MM.1S (cell line): ENCODE results near the gene DENND4B.
A peak's percentile ranks its signal among the peaks of the same experiment; 100 is the strongest.

Experiments
- DNase-seq: peaks from one replicate; pipeline ENCODE4 v3.0.0-alpha.2; 2015
- H2AFZ ChIP-seq: fragments of 300-600 bp; sonication (generic); 2 replicates; pipeline ENCODE4 v1.6.0; 2016; ENCODE audit warnings: antibody characterized with exemption, low read length
- H3F3A ChIP-seq: fragments of 300-600 bp; sonication (generic); 2 replicates; pipeline ENCODE4 v1.6.1; 2016; ENCODE audit warnings: mild to moderate bottlenecking, antibody characterized with exemption, low read length, moderate library complexity, mixed read lengths; ENCODE audit not compliant: insufficient read depth
- H3K27ac ChIP-seq: fragments of 300-600 bp; sonication (generic); 2 replicates; pipeline ENCODE4 v1.5.1; 2016; ENCODE audit warnings: mild to moderate bottlenecking, low read length
- H3K27me3 ChIP-seq: fragments of 300-600 bp; sonication (generic); replicated peaks from 2 replicates; pipeline ENCODE4 v1.6.0; 2016; ENCODE audit warnings: low read length; ENCODE audit not compliant: insufficient read depth
- H3K36me3 ChIP-seq: fragments of 300-600 bp; sonication (generic); replicated peaks from 2 replicates; pipeline ENCODE4 v1.6.1; 2016; ENCODE audit warnings: mild to moderate bottlenecking, low read length, mixed read lengths; ENCODE audit not compliant: insufficient read depth
- H3K4me1 ChIP-seq: fragments of 300-600 bp; sonication (generic); 2 replicates; pipeline ENCODE4 v1.6.1; 2016; ENCODE audit warnings: low read length, mixed read lengths
- H3K4me2 ChIP-seq: fragments of 300-600 bp; sonication (generic); 2 replicates; pipeline ENCODE4 v1.6.0; 2016; ENCODE audit warnings: low read depth, low read length
- H3K4me3 ChIP-seq: fragments of 300-600 bp; sonication (generic); 2 replicates; pipeline ENCODE4 v1.5.1; 2016; ENCODE audit warnings: low read length, mixed read lengths
- H3K79me2 ChIP-seq: fragments of 300-600 bp; sonication (generic); 2 replicates; pipeline ENCODE4 v1.6.1; 2016; ENCODE audit warnings: mixed run types, low read length, mixed read lengths
- H3K9ac ChIP-seq: fragments of 300-600 bp; sonication (generic); 2 replicates; pipeline ENCODE4 v1.6.1; 2016; ENCODE audit warnings: low read length, mixed read lengths
- H3K9me2 ChIP-seq: fragments of 300-600 bp; sonication (generic); replicated peaks from 2 replicates; pipeline ENCODE4 v1.6.1; 2016; ENCODE audit warnings: mild to moderate bottlenecking, low read length, mixed read lengths; ENCODE audit not compliant: insufficient read depth
- H3K9me3 ChIP-seq: fragments of 300-600 bp; sonication (generic); replicated peaks from 2 replicates; pipeline ENCODE4 v1.6.1; 2016; ENCODE audit warnings: mild to moderate bottlenecking, low read length, mixed read lengths; ENCODE audit not compliant: insufficient read depth
- H4K20me1 ChIP-seq: fragments of 300-600 bp; sonication (generic); 2 replicates; pipeline ENCODE4 v1.6.1; 2016; ENCODE audit warnings: mild to moderate bottlenecking, low read length, moderate library complexity, mixed read lengths; ENCODE audit not compliant: insufficient read depth
- EZH2 ChIP-seq: fragments of 300-600 bp; sonication (generic); optimal IDR thresholded peaks from 2 replicates; pipeline ENCODE3; 2017; ENCODE audit warnings: low read depth, mild to moderate bottlenecking, antibody characterized with exemption, low read length, mixed read lengths
- EZH2phosphoT487 ChIP-seq: fragments of 300-600 bp; sonication (generic); IDR thresholded peaks from 2 replicates; pipeline ENCODE4 v1.6.1; 2018; ENCODE audit warnings: antibody characterized with exemption, low read length
- TF ChIP-seq, protein P1 (sequence below): fragments of 300-600 bp; sonication (generic); IDR thresholded peaks from 2 replicates; pipeline ENCODE4 v1.5.1; 2016; ENCODE audit warnings: antibody characterized with exemption, low read length, mixed read lengths

The DENND4B gene

DNA sequence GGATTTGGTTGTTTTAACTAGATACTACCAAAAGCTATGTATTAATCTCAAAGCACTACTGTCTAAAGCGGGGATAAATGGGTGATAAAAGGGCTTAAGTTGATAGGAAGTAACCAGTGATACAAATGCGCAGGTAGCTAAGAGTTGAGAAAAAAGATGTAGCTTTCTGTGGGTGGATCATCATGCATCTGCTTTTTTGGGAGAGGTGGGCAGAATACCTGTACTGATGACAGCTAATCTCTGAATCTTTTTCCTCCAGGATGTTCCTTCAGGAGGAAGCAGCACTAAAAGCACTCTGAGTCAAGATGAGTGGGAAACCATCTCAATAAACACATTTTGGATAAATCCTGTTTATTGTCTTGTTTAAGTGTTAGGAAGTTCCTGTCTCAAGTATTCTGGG, 45.3 kb upstream of the DENND4B start:
- no peaks in the 10 kb centered on the region for H4K20me1 ChIP-seq
- peak overlapping the region; percentile 92; the same call in 1 of the 2 replicates for H3K9ac ChIP-seq
- peaks cover 54% of the 10 kb centered on the region for H3F3A ChIP-seq
- H3K79me2 ChIP-seq, result peaks cover 21% of the 10 kb centered on the region
- peaks cover 15% of the 10 kb centered on the region for H3K4me1 ChIP-seq
- TF ChIP-seq EZH2phosphoT487 (no peak), EZH2 (no peak)
- TF ChIP-seq, protein P1, sequence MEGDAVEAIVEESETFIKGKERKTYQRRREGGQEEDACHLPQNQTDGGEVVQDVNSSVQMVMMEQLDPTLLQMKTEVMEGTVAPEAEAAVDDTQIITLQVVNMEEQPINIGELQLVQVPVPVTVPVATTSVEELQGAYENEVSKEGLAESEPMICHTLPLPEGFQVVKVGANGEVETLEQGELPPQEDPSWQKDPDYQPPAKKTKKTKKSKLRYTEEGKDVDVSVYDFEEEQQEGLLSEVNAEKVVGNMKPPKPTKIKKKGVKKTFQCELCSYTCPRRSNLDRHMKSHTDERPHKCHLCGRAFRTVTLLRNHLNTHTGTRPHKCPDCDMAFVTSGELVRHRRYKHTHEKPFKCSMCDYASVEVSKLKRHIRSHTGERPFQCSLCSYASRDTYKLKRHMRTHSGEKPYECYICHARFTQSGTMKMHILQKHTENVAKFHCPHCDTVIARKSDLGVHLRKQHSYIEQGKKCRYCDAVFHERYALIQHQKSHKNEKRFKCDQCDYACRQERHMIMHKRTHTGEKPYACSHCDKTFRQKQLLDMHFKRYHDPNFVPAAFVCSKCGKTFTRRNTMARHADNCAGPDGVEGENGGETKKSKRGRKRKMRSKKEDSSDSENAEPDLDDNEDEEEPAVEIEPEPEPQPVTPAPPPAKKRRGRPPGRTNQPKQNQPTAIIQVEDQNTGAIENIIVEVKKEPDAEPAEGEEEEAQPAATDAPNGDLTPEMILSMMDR, result no peak
- no peaks in the 10 kb centered on the region for H3K27me3 ChIP-seq
- H3K27ac ChIP-seq, result peak overlapping the region; percentile 63; the same call in 1 of the 2 replicates
- no peaks in the 10 kb centered on the region for H3K9me3 ChIP-seq
- peak overlapping the region; percentile 60 for H3K4me2 ChIP-seq
- no peaks in the 10 kb centered on the region for H3K9me2 ChIP-seq
- peaks cover 17% of the 10 kb centered on the region for H3K36me3 ChIP-seq
- DNase-seq, result no peak
- H2AFZ ChIP-seq, result no peak overlapping the region
- peak overlapping the region; percentile 89 for H3K4me3 ChIP-seq

DNA sequence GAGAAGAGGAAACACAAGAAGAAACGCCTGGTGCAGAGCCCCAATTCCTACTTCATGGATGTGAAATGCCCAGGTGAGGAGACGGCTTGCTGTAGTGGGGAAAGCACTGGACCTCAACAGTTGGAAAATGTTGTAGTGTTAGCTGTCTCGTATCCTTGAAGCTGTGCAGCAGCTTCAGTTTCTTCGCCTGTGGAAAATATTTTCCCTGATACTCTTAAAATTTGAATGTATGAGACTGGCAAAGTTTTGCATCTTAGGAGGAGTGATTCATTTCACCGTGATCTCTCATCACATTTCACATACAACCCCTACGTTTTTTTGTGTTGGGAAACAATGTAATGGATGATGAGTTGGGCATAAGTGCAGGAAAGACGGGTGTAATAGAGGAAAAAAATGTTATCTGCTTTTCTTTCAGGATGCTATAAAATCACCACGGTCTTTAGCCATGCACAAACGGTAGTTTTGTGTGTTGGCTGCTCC, 44.7 kb upstream of the DENND4B start:
- Histone ChIP-seq H3K79me2 (peaks cover 21% of the 10 kb centered on the region), H3K9ac (peak overlapping the region; percentile 92), H2AFZ (0 out of 2 replicates have a peak overlapping the region, but pooled peaks have one; percentile 29), H3K9me3 (no peaks in the 10 kb centered on the region), H3K27me3 (no peaks in the 10 kb centered on the region), H3F3A (peaks cover 55% of the 10 kb centered on the region), H3K4me3 (peak overlapping the region; percentile 89), H3K9me2 (no peaks in the 10 kb centered on the region), H3K4me2 (peak overlapping the region; percentile 60), H4K20me1 (no peaks in the 10 kb centered on the region), H3K4me1 (peaks cover 15% of the 10 kb centered on the region), H3K27ac (peak overlapping the region; percentile 63; the same call in 1 of the 2 replicates), H3K36me3 (peaks cover 17% of the 10 kb centered on the region)
- DNase-seq, result no peak
- no peak for TF ChIP-seq EZH2
- TF ChIP-seq, protein P1, result no peak
- no peak for TF ChIP-seq EZH2phosphoT487

DNA sequence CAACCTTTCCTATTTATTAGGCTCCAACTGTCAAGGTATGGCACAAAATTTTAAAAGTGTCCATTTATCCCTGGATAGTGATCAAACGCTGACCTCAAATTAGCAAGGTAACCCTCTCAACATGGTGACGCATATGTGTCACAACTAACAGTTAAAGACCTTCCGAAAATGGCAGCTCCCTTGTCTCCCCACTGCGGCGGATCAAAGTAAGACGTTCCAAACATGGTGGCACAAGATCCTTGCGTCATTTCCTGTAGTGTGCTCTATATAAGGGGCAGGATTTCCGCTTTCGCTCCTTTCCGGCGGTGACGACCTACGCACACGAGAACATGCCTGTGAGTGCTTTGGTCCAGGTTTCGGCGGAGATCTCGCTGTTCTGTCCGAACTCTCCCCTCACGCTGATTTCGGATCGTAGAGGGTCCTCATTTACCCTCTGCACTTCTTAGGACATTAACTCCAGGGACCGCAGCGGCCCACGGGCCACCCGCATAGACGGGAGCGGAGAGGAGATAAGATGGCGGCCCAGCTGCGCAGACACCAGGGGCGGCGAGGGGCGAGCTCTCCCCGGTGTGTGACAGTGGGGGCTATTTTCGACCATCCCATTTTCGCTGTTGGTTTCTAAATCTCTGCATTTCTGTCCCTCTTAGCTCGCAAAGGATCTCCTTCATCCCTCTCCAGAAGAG, 44.1 kb upstream of the DENND4B start, which contains the start of gene RPS27:
Gene RPS27 (plus strand): TSS at position 295 of the 683 bp plus-strand sequence. CDS start 35 bp downstream, at position 330.
- peaks cover 15% of the 10 kb centered on the region for H3K4me1 ChIP-seq
- H3K79me2 ChIP-seq, result peaks cover 21% of the 10 kb centered on the region
- no peaks in the 10 kb centered on the region for H3K9me2 ChIP-seq
- H3K36me3 ChIP-seq, result peaks cover 17% of the 10 kb centered on the region
- H3K9ac ChIP-seq, result peak within 1 kb of the TSS; percentile 92
- H3K27me3 ChIP-seq, result 0 out of 2 replicates have a peak, but pooled peaks cover 3% of the 10 kb centered on the region
- TF ChIP-seq, protein P1, result no peak
- no peak for TF ChIP-seq EZH2phosphoT487
- no peak for TF ChIP-seq EZH2
- H3F3A ChIP-seq, result peaks cover 53% of the 10 kb centered on the region
- peak within 1 kb of the TSS; percentile 89 for H3K4me3 ChIP-seq
- peak within 1 kb of the TSS; percentile 60 for H3K4me2 ChIP-seq
- peak; percentile 100 for DNase-seq
- H4K20me1 ChIP-seq, result no peaks in the 10 kb centered on the region
- H3K27ac ChIP-seq, result peak within 1 kb of the TSS; percentile 63; the same call in 1 of the 2 replicates
- H3K9me3 ChIP-seq, result no peaks in the 10 kb centered on the region
- peak within 1 kb of the TSS; percentile 64 for H2AFZ ChIP-seq
